Measurements from ENCODE around the gene INO80.
A peak's percentile ranks its signal among the peaks of the same experiment; 100 is the strongest.

The INO80 gene

GRCh38 chr15:41043276-41043951 lies 72.7 kb downstream of the INO80 start:
- no peak for DNase-seq

DNA sequence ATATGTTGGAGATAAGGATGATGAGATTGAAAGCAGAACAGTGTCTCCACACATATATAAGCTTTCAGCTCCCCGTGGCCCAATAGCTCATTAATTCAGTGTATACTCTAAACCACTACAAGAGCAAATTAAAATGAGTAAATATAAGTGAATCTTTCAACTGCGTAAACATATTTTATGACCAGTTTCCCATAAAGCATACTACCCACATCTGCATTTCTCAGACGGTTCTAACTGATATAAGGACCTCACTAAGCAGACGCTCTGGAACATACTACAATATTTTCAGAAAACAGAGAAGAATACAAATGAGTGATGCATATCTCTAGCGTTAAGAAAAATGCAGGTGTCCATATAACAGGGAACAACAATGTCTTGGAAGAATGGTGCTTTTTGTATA lies 73.2 kb downstream of the INO80 start:
- DNase-seq: no peak

- DNase-seq: no peak
Observed at GRCh38 chr15:41039121-41039520, 77.0 kb downstream of the INO80 start.

DNA sequence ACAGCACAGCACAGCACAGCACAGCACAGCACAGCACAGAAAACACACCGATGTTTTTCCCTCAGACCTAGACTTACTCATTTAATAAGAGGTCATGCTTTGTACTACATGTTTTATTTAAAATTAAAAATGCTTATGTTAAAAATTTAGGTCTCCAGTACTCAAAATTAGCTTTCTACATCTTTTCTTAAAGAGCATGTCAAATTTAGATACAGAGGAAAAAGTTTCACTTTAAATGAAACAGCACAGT lies 84.1 kb downstream of the INO80 start:
- DNase-seq: no peak

- DNase-seq: no peak
Observed at GRCh38 chr15:41031232-41032078, 84.6 kb downstream of the INO80 start.

- no peak for DNase-seq
Observed at GRCh38 chr15:41028853-41029252, 87.2 kb downstream of the INO80 start.

GRCh38 chr15:41025393-41025792 lies 90.7 kb downstream of the INO80 start:
- DNase-seq: no peak

- DNase-seq: no peak
Observed at GRCh38 chr15:41024885-41025284, 91.2 kb downstream of the INO80 start.

GRCh38 chr15:41024131-41024530 lies 91.9 kb downstream of the INO80 start:
- no peak for DNase-seq

GRCh38 chr15:41022487-41023090 lies 93.5 kb downstream of the INO80 start:
- DNase-seq: peak; percentile 40

GRCh38 chr15:41020829-41021228 lies 95.3 kb downstream of the INO80 start:
- DNase-seq: no peak

DNA sequence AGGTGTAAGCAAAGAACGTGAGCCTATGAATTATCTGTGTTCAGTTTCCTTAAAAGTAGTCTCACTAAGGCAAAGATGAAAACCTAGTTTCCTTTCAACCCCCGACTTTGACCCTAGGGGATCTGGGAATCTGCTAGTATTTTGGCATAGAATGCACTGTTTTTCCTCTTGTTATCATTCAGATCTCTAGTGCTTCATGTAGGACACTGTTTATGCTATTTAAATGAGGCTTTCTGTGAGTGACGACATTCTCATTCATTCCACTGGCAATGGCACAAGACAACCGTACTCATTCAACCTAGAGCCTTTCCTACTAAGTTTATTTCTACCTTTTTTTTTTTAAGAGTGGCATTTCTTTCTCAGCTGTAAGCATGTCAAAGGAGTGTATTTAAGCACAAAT lies 95.8 kb downstream of the INO80 start:
- DNase-seq: no peak

DNA sequence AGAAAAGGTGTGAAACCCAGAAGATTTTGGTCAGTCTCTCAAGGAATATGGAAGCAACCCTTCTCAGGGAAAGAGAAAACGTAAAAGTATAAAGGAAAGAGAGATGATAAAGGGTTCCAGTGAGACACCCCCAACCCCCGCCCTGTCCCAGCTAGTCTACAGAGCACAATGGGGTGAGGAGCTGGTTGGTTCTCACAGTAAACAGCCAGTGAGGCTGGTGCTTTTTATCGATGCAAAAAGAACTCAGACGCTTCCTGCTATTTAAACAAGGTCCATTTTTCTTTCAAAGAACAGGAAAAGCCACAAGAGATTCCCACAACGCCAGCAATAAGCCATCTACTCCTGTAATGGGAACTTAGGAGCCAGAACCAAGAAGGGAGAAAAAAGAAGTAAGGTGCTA lies 96.9 kb downstream of the INO80 start:
- DNase-seq: no peak

GRCh38 chr15:41018534-41018933 lies 97.5 kb downstream of the INO80 start:
- DNase-seq: no peak

DNA sequence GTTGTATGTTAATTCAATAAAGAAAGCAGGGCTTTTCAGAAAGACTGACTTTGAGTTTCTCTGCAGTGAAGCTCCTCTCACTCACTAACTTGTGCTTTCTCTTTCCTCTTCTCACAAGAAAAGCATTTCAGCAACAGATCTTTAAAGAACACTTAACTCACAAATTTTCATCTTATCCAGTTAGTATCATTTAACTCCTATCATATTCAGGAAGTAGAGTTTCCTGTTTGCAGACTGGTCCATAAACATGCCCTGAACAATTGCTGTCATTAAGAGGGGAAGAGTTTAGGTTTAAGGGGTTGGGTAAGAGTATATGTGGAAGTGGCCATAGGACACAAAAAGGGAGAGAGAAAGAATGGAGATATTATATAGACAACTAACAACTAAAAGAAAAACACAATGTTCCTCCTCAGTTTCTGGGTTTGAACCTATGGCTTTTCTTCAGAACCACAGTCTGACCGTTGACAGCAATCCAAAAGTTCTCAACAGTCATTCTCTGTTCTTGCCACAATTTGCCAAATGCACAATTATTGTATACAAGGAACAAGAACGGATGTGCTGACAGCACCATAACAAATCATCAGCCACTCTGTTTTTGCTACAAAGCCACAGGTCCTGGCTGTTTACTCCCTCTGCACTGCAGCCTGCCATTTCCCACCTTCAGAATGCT lies 98.9 kb downstream of the INO80 start:
- no peak for DNase-seq

DNA sequence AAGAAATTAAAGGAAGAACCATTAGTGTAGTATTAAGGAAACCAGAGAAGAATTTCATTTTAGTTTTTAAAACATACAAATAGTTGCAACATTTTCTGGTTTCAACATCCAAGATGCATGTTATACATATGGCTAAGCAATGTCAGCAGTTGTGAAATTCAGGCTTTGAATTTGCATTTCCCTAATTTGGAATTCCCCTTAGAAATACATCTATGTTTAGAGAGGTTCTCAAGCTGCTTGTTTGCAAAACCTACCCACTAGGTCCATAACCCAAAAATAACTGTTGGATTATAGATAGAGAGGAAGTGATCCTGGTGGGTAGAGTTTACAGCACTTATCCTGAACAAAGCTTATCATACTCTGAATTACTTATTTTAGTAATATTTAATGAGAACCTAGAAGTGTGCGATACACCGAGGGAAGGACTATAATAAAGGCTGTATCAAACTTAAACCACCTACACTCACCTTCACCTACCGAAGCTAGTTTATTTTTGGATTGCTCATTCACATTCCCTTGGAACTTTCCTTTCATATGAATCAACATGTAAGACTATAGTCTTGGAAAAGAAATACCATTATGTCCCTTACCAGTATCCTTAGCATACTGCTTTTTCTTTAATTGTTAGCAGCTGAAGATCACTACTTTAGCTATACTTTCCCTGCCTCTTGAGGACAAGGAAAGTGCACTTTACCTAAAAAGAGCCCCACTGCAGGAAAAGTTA lies 102.2 kb downstream of the INO80 start:
- DNase-seq: no peak

GRCh38 chr15:41011055-41011815 lies 104.8 kb downstream of the INO80 start:
- DNase-seq: no peak

DNA sequence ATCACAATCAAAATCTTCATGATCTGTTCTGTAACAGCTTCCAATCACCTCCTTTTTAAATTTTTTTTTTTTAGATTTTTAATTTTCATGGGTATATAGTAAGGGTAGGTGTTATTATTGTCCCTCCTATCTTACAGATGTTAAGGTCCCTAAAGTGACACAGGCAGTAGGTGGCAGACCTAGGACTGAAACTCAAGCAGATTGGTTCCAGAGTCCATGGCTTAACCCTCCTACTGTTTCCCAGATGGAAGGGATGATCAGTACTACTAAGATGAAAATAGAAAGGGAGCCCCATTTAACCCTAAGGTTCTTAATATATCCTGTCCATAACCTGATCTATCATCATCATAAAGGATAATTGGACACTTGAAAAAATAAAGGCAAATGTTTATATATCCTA lies 105.7 kb downstream of the INO80 start:
- DNase-seq: no peak

DNA sequence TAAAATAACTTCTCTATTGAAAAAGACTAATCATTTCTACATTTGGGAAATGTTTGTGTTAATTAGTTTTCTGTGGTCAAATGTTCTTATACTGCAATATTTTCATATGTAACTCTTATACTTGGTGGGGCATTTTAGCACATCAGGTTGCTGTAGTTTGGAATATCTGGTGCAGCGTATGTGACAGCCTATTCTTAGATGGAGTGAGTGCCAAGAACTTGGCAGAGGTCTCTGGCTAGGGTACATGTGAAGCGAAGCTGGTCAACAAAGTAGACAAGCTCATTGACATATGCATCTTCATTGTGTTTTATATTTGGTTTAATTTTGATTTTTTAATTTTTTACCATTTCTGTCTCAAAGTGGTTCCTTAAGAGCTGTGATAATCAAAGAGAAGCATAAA lies 109.6 kb downstream of the INO80 start:
- no peak for DNase-seq

- no peak for DNase-seq
Observed at GRCh38 chr15:41004490-41004889, 111.6 kb downstream of the INO80 start.

DNA sequence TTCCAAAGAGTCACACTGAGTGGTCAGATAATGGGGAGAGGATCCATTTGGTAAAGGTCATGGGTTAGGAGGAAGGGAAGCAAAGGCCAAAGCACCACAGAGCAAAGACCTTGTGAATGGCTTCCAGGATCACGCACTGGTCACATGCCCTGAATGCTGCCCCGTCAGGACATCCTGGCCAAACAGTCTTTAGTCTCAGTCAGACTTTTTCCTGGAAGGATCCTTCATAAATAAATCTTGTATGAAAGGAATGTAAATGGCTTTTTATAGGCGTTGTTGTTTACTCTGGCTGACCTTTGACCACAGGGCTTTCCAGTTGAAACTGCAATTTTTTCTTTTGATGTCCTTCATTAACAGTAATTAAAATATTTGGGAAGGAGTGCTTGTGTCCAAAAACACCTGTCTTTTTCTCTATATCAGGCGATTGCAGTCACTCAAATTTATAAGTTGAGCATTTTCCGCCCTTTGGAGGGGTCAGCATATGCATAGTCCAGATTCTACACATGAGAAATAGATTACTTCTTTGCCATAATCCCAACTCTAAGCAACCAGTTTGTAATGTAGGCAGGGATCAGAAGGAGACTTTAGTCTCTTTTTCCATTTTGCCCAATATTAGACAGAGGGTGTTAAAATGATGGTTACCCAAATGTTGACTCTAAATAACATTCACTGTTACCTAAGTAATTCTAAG lies 114.4 kb downstream of the INO80 start:
- no peak for DNase-seq

DNA sequence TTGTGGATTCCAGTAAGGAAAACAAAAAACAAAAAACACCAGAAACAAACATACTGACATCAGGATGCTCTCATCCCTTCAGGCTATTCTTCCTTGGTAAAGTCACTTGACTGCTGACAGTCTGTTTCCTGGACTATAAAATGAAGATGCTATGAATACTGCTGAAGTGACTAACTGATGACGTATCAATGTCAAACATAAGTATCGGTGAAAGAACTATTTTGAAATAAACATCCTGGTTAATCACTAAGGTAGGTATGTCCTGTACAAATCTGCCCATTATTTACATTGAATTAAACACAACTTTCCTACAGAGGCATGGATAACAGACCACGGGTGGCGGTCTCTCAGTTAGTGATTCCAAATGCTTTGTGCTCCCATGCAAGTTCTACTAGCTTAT lies 116.9 kb downstream of the INO80 start:
- no peak for DNase-seq

Data from COR-L47 (cell line).